KG1 (cell line): ENCODE results near the gene POM121.
"Not testable (repeated sequence)": the region's sequence is repeated elsewhere in the genome, so short reads cannot be mapped to it uniquely, and the experiment has no call there.

ENCODE experiments used
- DNase-seq: peaks from one replicate; lab custom pipeline; 2025; lab: John Stamatoyannopoulos, UW

POM121 gene

GRCh38 chr7:72949686-72950085 lies 24.8 kb downstream of the POM121 start:
- DNase-seq: not testable (repeated sequence)

- DNase-seq: not testable (repeated sequence)
These were observed 25.5 kb downstream of the POM121 start for GRCh38 chr7:72950432-72950831.

GRCh38 chr7:72953901-72954562 lies 29.1 kb downstream of the POM121 start:
- DNase-seq: not testable (repeated sequence)

GRCh38 chr7:72954563-72955198 lies 29.8 kb downstream of the POM121 start:
- not testable (repeated sequence) for DNase-seq

GRCh38 chr7:72960029-72960428 lies 35.1 kb downstream of the POM121 start:
- not testable (repeated sequence) for DNase-seq

- DNase-seq: not testable (repeated sequence)
These were observed 35.9 kb downstream of the POM121 start for GRCh38 chr7:72960626-72961345.

- DNase-seq: not testable (repeated sequence)
These were observed 36.4 kb downstream of the POM121 start for GRCh38 chr7:72961346-72961650.

- not testable (repeated sequence) for DNase-seq
These were observed 38.2 kb downstream of the POM121 start for GRCh38 chr7:72963056-72963455.

- not testable (repeated sequence) for DNase-seq
These were observed 40.5 kb downstream of the POM121 start for GRCh38 chr7:72965186-72965975.

- DNase-seq: not testable (repeated sequence)
These were observed 42.0 kb downstream of the POM121 start for GRCh38 chr7:72966892-72967291.

GRCh38 chr7:72968980-72969516 lies 44.2 kb downstream of the POM121 start, which contains the start of gene TRIM74:
Gene TRIM74, minus strand, starts transcription at chr7:72969466. Its CDS starts 3,309 bp downstream, at chr7:72966157.
- DNase-seq: not testable (repeated sequence)

GRCh38 chr7:72969688-72970087 lies 44.8 kb downstream of the POM121 start:
- DNase-seq: not testable (repeated sequence)

- not testable (repeated sequence) for DNase-seq
These were observed 46.6 kb downstream of the POM121 start for GRCh38 chr7:72971505-72971904.

- not testable (repeated sequence) for DNase-seq
These were observed 49.9 kb downstream of the POM121 start for GRCh38 chr7:72974781-72975180.

- not testable (repeated sequence) for DNase-seq
These were observed 50.9 kb downstream of the POM121 start for GRCh38 chr7:72975656-72976286.

GRCh38 chr7:72976434-72976833 lies 51.5 kb downstream of the POM121 start:
- DNase-seq: not testable (repeated sequence)

GRCh38 chr7:72980382-72980781 lies 55.5 kb downstream of the POM121 start:
- DNase-seq: not testable (repeated sequence)

GRCh38 chr7:72982084-72982483 lies 57.2 kb downstream of the POM121 start:
- DNase-seq: not testable (repeated sequence)

GRCh38 chr7:72990146-72990913 lies 65.4 kb downstream of the POM121 start:
- not testable (repeated sequence) for DNase-seq

GRCh38 chr7:72995484-72995883 lies 70.6 kb downstream of the POM121 start:
- DNase-seq: not testable (repeated sequence)
